NB4 (cell line): ENCODE data around the gene GRIN2D.
A peak's percentile ranks its signal among the peaks of the same experiment; 100 is the strongest.

Experiments
- DNase-seq: peaks from one replicate; pipeline ENCODE4 v3.0.0; 2010; ENCODE audit warnings: low read depth
- H3K4me3 ChIP-seq: one replicate; pipeline ENCODE4 v1.5.1; 2011; ENCODE audit warnings: mild to moderate bottlenecking, low read depth, low read length, moderate library complexity
- MYC ChIP-seq: IDR thresholded peaks from 2 replicates; pipeline ENCODE4 v1.6.1; 2011; ENCODE audit warnings: low read depth, low read length
- POLR2A ChIP-seq: IDR thresholded peaks from 2 replicates; pipeline ENCODE4 v1.6.1; 2011; ENCODE audit warnings: mild to moderate bottlenecking; ENCODE audit not compliant: insufficient read length; ENCODE audit errors: extremely low read depth
- TF ChIP-seq, protein P1 (sequence below): IDR thresholded peaks from one replicate; pipeline ENCODE4 v1.5.1; 2012; ENCODE audit warnings: low read depth, low read length
- TF ChIP-seq, protein P2 (sequence below): IDR thresholded peaks from 2 replicates; pipeline ENCODE4 v1.6.1; 2011; ENCODE audit warnings: low read depth, low read length

The GRIN2D gene

DNA sequence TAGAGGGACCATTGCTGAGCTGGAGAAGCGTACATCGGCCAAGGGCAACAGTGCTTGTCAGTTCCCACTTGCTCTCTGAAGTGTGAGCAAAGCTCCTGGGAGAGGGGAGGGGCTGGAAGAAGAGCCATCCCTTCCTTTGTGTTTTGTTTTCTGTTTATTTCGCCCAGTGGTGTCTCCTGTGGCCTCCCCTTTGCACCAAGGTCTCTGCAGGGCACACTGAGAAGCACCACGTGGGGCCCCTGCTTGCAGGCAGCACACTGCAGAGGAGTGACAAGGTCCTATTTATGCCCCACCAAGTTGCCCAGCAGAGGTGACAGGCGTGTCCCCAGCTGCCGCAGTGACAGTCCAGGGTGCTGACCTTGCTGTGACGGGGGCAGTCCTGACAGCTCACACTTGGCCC, 24.0 kb downstream of the GRIN2D start:
- DNase-seq = no peak
- no peak for TF ChIP-seq POLR2A
- TF ChIP-seq MYC = no peak
- TF ChIP-seq, protein P1, sequence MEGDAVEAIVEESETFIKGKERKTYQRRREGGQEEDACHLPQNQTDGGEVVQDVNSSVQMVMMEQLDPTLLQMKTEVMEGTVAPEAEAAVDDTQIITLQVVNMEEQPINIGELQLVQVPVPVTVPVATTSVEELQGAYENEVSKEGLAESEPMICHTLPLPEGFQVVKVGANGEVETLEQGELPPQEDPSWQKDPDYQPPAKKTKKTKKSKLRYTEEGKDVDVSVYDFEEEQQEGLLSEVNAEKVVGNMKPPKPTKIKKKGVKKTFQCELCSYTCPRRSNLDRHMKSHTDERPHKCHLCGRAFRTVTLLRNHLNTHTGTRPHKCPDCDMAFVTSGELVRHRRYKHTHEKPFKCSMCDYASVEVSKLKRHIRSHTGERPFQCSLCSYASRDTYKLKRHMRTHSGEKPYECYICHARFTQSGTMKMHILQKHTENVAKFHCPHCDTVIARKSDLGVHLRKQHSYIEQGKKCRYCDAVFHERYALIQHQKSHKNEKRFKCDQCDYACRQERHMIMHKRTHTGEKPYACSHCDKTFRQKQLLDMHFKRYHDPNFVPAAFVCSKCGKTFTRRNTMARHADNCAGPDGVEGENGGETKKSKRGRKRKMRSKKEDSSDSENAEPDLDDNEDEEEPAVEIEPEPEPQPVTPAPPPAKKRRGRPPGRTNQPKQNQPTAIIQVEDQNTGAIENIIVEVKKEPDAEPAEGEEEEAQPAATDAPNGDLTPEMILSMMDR = no peak
- TF ChIP-seq, protein P2, sequence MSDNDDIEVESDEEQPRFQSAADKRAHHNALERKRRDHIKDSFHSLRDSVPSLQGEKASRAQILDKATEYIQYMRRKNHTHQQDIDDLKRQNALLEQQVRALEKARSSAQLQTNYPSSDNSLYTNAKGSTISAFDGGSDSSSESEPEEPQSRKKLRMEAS = no peak
- H3K4me3 ChIP-seq = no peak overlapping the region

DNA sequence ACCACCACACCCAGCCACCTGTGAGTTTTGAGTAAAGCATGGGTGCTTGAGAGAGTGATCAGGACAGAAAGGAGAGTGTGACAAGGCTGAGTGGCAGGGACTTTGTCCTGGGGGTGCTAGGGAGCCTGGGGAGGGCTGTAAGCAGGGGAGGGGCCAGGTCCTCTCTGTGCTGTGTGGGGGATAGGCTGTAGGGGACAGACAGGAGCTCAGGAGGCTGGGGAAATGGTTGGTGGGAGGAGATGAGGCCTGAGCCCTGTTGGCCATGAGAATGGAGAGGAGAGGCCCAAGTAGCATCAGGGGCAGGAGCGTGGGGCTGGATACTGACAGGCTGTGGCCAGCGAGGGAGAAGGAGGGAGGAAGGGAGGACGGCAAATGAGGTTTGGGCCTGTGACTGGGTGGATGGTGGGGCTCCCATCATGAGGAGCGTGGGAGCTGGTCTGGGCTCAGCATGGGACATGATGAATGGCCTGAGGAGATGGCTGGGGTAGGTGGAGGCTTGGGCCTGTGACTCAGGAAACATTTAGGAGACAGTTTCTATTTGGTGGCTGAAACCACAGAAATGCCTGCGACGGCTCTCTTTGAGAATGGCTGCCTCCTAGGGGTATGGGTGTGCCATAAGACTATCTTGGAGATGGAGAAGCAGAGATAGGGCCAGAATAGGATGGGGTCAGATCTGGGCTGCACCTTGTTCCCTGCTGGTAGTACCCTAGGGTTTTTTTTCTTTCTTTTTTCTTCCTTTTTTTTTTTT, 25.0 kb downstream of the GRIN2D start:
- peak; percentile 86 for DNase-seq
- H3K4me3 ChIP-seq = no peak overlapping the region
- TF ChIP-seq POLR2A = no peak
- TF ChIP-seq, protein P2 = peak; percentile 49; the same call in 1 of the 2 replicates
- TF ChIP-seq MYC = peak; percentile 12; the same call in 1 of the 2 replicates
- TF ChIP-seq, protein P1 = peak; percentile 54

DNA sequence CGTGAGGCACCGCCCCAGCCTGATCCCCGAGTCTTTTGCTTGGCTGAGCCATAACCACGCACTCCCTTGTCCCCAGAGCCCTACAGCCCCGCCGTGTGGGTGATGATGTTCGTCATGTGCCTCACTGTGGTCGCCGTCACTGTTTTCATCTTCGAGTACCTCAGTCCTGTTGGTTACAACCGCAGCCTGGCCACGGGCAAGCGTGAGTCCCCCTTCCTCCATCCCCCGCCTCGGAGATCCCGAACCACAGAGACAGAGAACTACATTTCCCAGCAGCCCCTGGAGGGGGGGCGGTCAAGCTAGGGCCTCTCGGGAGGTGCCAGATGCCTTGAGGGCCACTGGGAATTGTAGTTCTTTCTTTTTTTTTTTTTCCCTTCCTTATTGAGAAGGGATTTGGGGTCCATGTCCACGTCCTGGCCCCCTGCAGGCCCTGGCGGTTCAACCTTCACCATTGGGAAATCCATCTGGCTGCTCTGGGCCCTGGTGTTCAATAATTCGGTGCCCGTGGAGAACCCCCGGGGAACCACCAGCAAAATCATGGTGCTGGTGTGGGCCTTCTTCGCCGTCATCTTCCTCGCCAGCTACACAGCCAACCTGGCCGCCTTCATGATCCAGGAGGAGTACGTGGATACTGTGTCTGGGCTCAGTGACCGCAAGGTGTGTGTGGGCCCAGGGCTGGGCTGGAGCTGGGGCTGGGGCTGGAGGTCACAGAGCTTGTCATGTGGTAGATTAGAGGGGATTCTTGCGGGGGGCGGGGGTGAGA, 25.9 kb downstream of the GRIN2D start:
- H3K4me3 ChIP-seq = no peak overlapping the region
- TF ChIP-seq POLR2A (peak; percentile 9), MYC (peak; percentile 91)
- TF ChIP-seq, protein P1 = no peak
- TF ChIP-seq, protein P2 = no peak
- peak; percentile 91 for DNase-seq

DNA sequence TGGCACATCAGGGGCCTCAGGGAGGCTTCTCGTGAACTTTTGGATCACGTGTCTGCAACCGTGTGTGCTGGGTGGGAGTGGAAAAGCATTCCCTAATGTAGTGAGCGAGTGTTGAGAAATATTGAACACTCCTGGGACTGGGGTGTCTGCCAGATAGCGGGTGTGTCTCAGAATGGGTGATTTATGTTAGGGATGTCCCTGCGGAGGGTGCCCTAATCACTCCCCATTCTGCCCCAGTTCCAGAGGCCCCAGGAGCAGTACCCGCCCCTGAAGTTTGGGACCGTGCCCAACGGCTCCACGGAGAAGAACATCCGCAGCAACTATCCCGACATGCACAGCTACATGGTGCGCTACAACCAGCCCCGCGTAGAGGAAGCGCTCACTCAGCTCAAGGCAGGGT, 28.1 kb downstream of the GRIN2D start:
- DNase-seq = no peak
- TF ChIP-seq, protein P2 = no peak
- TF ChIP-seq MYC (no peak), POLR2A (no peak)
- TF ChIP-seq, protein P1 = no peak
- no peak overlapping the region for H3K4me3 ChIP-seq

DNA sequence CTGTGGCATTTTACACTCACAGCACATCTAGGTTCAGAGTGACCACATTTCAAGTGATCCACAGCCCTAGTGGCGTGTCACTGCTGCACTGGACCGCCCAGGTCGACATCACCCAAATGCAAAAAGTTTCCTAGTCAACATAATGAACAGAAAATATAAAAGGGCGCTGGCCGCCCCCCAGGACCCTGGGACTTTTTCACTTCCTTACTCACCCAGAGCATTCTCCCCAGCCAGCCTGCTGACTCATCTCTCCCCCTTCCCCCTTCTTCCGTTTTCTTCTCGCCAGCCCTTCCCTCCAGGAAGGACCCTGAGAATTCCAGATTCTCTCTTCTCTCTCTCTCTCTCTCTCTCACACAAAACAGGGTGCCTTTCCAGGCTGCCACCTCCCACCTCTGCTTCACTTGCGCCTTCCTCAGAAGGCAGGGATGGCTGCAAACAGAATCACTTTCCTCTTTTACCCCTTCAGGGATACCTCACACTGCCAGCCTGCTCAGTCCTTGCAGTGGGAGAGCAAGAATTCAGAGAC, 31.3 kb downstream of the GRIN2D start:
- H3K4me3 ChIP-seq = peak overlapping the region; percentile 29
- DNase-seq = peak; percentile 91

More for the DNA sequence above, 31.3 kb downstream of the GRIN2D start:
- no peak for TF ChIP-seq POLR2A
- TF ChIP-seq, protein P1 = no peak
- TF ChIP-seq, protein P2 = no peak
- TF ChIP-seq MYC = no peak
